ENCODE measurements around the gene EPB41L4B.
"Not testable (repeated sequence)": the region's sequence is repeated elsewhere in the genome, so short reads cannot be mapped to it uniquely, and the experiment has no call there.

Gene EPB41L4B

GRCh38 chr9:109295221-109296130 lies 25.4 kb downstream of the EPB41L4B start:
- no peak for DNase-seq

GRCh38 chr9:109290385-109290784 lies 30.5 kb downstream of the EPB41L4B start:
- DNase-seq, result no peak

- DNase-seq, result no peak
These were observed 30.9 kb downstream of the EPB41L4B start for GRCh38 chr9:109289931-109290330.

- no peak for DNase-seq
These were observed 31.7 kb downstream of the EPB41L4B start for GRCh38 chr9:109289186-109289585.

GRCh38 chr9:109286981-109287380 lies 33.9 kb downstream of the EPB41L4B start:
- DNase-seq, result no peak

GRCh38 chr9:109286571-109286977 lies 34.3 kb downstream of the EPB41L4B start:
- DNase-seq, result no peak

GRCh38 chr9:109283672-109284071 lies 37.2 kb downstream of the EPB41L4B start:
- not testable (repeated sequence) for DNase-seq

GRCh38 chr9:109283012-109283411 lies 37.8 kb downstream of the EPB41L4B start:
- no peak for DNase-seq

- no peak for DNase-seq
These were observed 38.6 kb downstream of the EPB41L4B start for GRCh38 chr9:109282302-109282701.

GRCh38 chr9:109281518-109281917 lies 39.3 kb downstream of the EPB41L4B start:
- no peak for DNase-seq

GRCh38 chr9:109278848-109279247 lies 42.0 kb downstream of the EPB41L4B start:
- no peak for DNase-seq

- no peak for DNase-seq
These were observed 42.6 kb downstream of the EPB41L4B start for GRCh38 chr9:109278216-109278615.

- DNase-seq, result no peak
These were observed 43.4 kb downstream of the EPB41L4B start for GRCh38 chr9:109277451-109277850.

- no peak for DNase-seq
These were observed 44.1 kb downstream of the EPB41L4B start for GRCh38 chr9:109276469-109277440.

- no peak for DNase-seq
These were observed 45.8 kb downstream of the EPB41L4B start for GRCh38 chr9:109274884-109275730.

GRCh38 chr9:109273869-109274268 lies 47.0 kb downstream of the EPB41L4B start:
- no peak for DNase-seq

- DNase-seq, result peak; percentile 84
These were observed 48.1 kb downstream of the EPB41L4B start for GRCh38 chr9:109272745-109273144.

- DNase-seq, result no peak
These were observed 48.8 kb downstream of the EPB41L4B start for GRCh38 chr9:109272045-109272444.

GRCh38 chr9:109270971-109271925 lies 49.6 kb downstream of the EPB41L4B start:
- no peak for DNase-seq

- no peak for DNase-seq
These were observed 50.4 kb downstream of the EPB41L4B start for GRCh38 chr9:109270441-109270840.

GRCh38 chr9:109269839-109270238 lies 51.0 kb downstream of the EPB41L4B start:
- no peak for DNase-seq

All from NCI-H226 (cell line).